B cell (primary cell): Measurements from ENCODE around the gene TMX2. TPM values are rescaled to one million over a fixed set of nuclear protein-coding genes. Genes with fewer than 3 reads are reported as not detected.

Experiments used
- ATAC-seq: fragments of 200-7000 bp; cut with Tn5 transposase; one replicate; pipeline ENCODE4 v1.10.0; 2021; ENCODE audit warnings: low read depth, mild to moderate bottlenecking, moderate number of reproducible peaks, moderate library complexity
- CTCF ChIA-PET: fragments of 350-600 bp; sonication (Branson Sonifier 250); formaldehyde crosslinking; loops from one replicate; lab custom pipeline; 2021; ENCODE audit warnings: antibody characterized with exemption, inconsistent platforms; lab: Charles Lee
- POLR2A ChIA-PET: fragments of 350-600 bp; sonication (Branson Sonifier 250); formaldehyde crosslinking; loops from one replicate; lab custom pipeline; 2021; ENCODE audit warnings: antibody characterized with exemption; lab: Charles Lee
- DNase-seq: peaks from one replicate; pipeline ENCODE4 v3.0.0; 2013
- H2AFZ ChIP-seq: 2 replicates; pipeline ENCODE4 v1.6.1; 2012; ENCODE audit warnings: mild to moderate bottlenecking, low read depth, low read length; ENCODE audit not compliant: insufficient read depth, poor library complexity, severe bottlenecking
- H3K27ac ChIP-seq, 2 donors: 1 replicate in 1 of 2; 2 replicates in 1 of 2; pipeline ENCODE4 v1.5.1; 2012 to 2013; ENCODE audit warnings: low read length in 2 of 2, mild to moderate bottlenecking in 2 of 2, moderate library complexity in 1 of 2
- H3K27me3 ChIP-seq, 4 experiments: fragments of 200-600 bp in 1 of 4; sonication (generic) in 1 of 4; replicated peaks in 1 of 4; 1 replicate in 2 of 4; 2 replicates in 2 of 4; pipeline versions ENCODE4 v1.6.1 to v1.7.0; 2013 to 2016; ENCODE audit warnings: low read length in 3 of 4, mild to moderate bottlenecking in 2 of 4, mixed read lengths in 1 of 4, moderate library complexity in 1 of 4; ENCODE audit not compliant: insufficient read depth in 4 of 4, control insufficient read depth in 3 of 4; ENCODE audit errors: control extremely low read depth in 1 of 4
- H3K36me3 ChIP-seq, 2 experiments: replicated peaks in 1 of 2; 1 replicate in 1 of 2; 2 replicates in 1 of 2; pipeline versions ENCODE4 v1.6.1 to v1.7.1; 2013; ENCODE audit warnings: low read length in 1 of 2; ENCODE audit not compliant: insufficient read depth in 2 of 2, control insufficient read depth in 1 of 2; ENCODE audit errors: control extremely low read depth in 1 of 2, extremely low read depth in 1 of 2
- H3K4me1 ChIP-seq, 2 donors: fragments of 200-600 bp in 1 of 2; sonication (generic) in 1 of 2; 1 replicate in 1 of 2; 2 replicates in 1 of 2; pipeline versions ENCODE4 v1.5.1 to v1.6.1; 2013 to 2017; ENCODE audit warnings: low read length in 2 of 2; ENCODE audit not compliant: control insufficient read depth in 2 of 2, insufficient read depth in 2 of 2
- H3K4me2 ChIP-seq: replicated peaks from 2 replicates; pipeline ENCODE3; 2012; ENCODE audit warnings: mild to moderate bottlenecking, low read depth, low read length; ENCODE audit not compliant: poor library complexity, severe bottlenecking
- H3K4me3 ChIP-seq, 5 experiments: fragments of 200-600 bp in 1 of 5; sonication (generic) in 1 of 5; 1 replicate in 3 of 5; 2 replicates in 2 of 5; pipeline versions ENCODE4 v1.5.1 to v1.7.0; 2011 to 2016; ENCODE audit warnings: low read length in 4 of 5, mild to moderate bottlenecking in 4 of 5, low read depth in 2 of 5, control low read depth in 1 of 5, moderate library complexity in 1 of 5; ENCODE audit not compliant: insufficient read depth in 1 of 5; ENCODE audit errors: control extremely low read depth in 1 of 5, extremely low read depth in 1 of 5
- H3K79me2 ChIP-seq: fragments of 200-600 bp; sonication (generic); one replicate; pipeline ENCODE4 v1.6.0; 2016; ENCODE audit warnings: low read length; ENCODE audit not compliant: control insufficient read depth, insufficient read depth
- H3K9ac ChIP-seq: fragments of 200-600 bp; sonication (generic); 2 replicates; pipeline ENCODE4 v1.6.1; 2017; ENCODE audit warnings: mild to moderate bottlenecking, low read length, moderate library complexity
- H3K9me3 ChIP-seq, 3 donors: one replicate each; pipeline versions ENCODE4 v1.6.1 to v1.7.1; 2013; ENCODE audit warnings: low read length in 2 of 3; ENCODE audit not compliant: control insufficient read depth in 2 of 3, insufficient read depth in 1 of 3; ENCODE audit errors: control extremely low read depth in 1 of 3
- H4K20me1 ChIP-seq: 2 replicates; pipeline ENCODE4 v1.6.0; 2012; ENCODE audit warnings: mild to moderate bottlenecking, low read length; ENCODE audit not compliant: insufficient read depth, control insufficient read depth, poor library complexity, severe bottlenecking
- H3K27ac Mint-ChIP-seq: one replicate; pipeline ENCODE4 v1.8.0; 2021; ENCODE audit warnings: mixed read lengths
- H3K27me3 Mint-ChIP-seq: one replicate; pipeline ENCODE4 v1.8.0; 2021; ENCODE audit warnings: mixed read lengths
- H3K4me1 Mint-ChIP-seq: one replicate; pipeline ENCODE4 v1.8.0; 2021; ENCODE audit warnings: mixed read lengths
- H3K4me3 Mint-ChIP-seq: one replicate; pipeline ENCODE4 v1.8.0; 2021; ENCODE audit warnings: mixed read lengths
- H3K9me3 Mint-ChIP-seq: one replicate; pipeline ENCODE4 v1.8.0; 2022; ENCODE audit warnings: mixed read lengths; ENCODE audit not compliant: insufficient read depth
- EZH2 ChIP-seq: IDR thresholded peaks from 2 replicates; pipeline ENCODE4 v1.6.1; 2012; ENCODE audit warnings: borderline replicate concordance, low read depth, mild to moderate bottlenecking, moderate library complexity, low read length; ENCODE audit not compliant: insufficient read depth, poor library complexity, severe bottlenecking
- WGBS: methylation state at CpG from one replicate; pipeline ENCODE4 v1.1.5; 2013; ENCODE audit warnings: missing lambda C conversion rate; ENCODE audit not compliant: insufficient coverage; 5-methylcytosine and 5-hydroxymethylcytosine counted together
- intact Hi-C: fragments of 100-400 bp; cut with micrococcal nuclease; formaldehyde crosslinking; loops from one replicate; pipeline ENCODE4 v1.10.0; 2022
- polyA plus RNA-seq: library from polyadenylated mRNA; depleted of rRNA; stranded (reverse); fragments of >200 nt; gene quantifications from 2 replicates; pipeline ENCODE4 v1.2.3, GENCODE V29; 2012
- total RNA-seq, 2 donors: library from RNA; stranded (reverse); fragments of 120-200 nt in 1 of 2; gene quantifications; 1 replicate in 1 of 2; 2 replicates in 1 of 2; pipeline versions ENCODE4 v1.2.3 to v1.2.4, GENCODE V29; 2013 to 2022
- TF ChIP-seq, protein P1 (sequence below): fragments of 200-600 bp; IDR thresholded peaks from one replicate; pipeline ENCODE4 v1.8.0; 2022; ENCODE audit warnings: antibody characterized with exemption, mild to moderate bottlenecking

Gene TMX2
- total and polyA plus RNA-seq, 2 donors (not counting 1 experiment from before 2014, with no cell fraction given): 40.3 to 60.2 TPM

DNA sequence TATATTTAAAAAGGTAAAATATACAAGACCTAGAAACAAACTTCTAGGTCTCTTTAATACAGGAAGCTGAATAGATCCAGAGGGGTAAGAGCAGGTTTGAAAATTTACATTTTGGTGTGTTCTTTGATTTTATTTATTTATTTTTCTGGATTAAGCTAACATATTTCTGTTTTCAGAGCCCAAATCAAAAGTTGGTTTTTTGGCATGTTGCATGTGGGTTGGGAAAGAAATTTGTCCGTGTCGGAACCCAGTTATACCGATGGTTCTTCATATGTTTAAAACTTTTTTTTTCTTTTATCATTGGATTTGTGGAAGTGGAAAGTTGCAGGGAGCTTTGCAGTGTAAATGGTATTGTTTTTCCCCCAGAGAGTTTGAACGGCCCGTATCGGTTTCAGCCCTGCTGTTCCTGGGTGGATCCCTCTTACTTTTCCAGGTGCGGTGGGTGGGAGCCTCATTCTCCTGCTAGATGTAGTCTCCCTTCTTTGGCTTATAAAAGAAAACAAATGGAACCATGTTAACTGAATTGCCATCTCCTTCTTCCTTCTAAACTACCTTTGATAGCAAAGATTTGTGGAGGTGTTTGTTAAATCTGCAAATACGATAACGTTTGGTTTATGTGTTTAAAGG, 50.0 kb downstream of the TMX2 start:
- H3K27ac Mint-ChIP-seq: no peak overlapping the region
- peak overlapping the region; percentile 71 for H2AFZ ChIP-seq
- peak overlapping the region; percentile 69 for H3K4me2 ChIP-seq
- H3K27me3 Mint-ChIP-seq: no peaks in the 10 kb centered on the region
- H3K4me1 Mint-ChIP-seq: peaks cover 32% of the 10 kb centered on the region
- H3K4me3 Mint-ChIP-seq: peak overlapping the region; percentile 76
- no peaks in the 10 kb centered on the region for H3K9me3 ChIP-seq
- WGBS: 11% methylated on average over 3 of the region's 9 CpGs
- no peak for ATAC-seq
- H3K79me2 ChIP-seq: peaks cover 53% of the 10 kb centered on the region
- no peak for DNase-seq
- intact Hi-C loops: no loop called here
- ChIA-PET POLR2A (no interaction called here), CTCF (interaction anchor here (0.6 to 6.0 kb wide), 5 partner anchors 11 to 55 kb away, joined by 3 to 68 read pairs (median 5); partner anchors contain the start of genes BTBD18 and SELENOH)
- H3K27ac ChIP-seq: peak overlapping the region in 1 of 2 donors; percentile 77
- no peaks in the 10 kb centered on the region for H3K36me3 ChIP-seq
- no peaks in the 10 kb centered on the region for H3K9me3 Mint-ChIP-seq
- H3K4me3 ChIP-seq: peak overlapping the region; percentile 46 to 68 (median 64)
- H3K4me1 ChIP-seq: peaks cover 15 to 19% of the 10 kb centered on the region in 2 donors
- peak overlapping the region; percentile 67 for H3K9ac ChIP-seq
- no peaks in the 10 kb centered on the region for H4K20me1 ChIP-seq
- TF ChIP-seq EZH2: no peak
- TF ChIP-seq, protein P1, sequence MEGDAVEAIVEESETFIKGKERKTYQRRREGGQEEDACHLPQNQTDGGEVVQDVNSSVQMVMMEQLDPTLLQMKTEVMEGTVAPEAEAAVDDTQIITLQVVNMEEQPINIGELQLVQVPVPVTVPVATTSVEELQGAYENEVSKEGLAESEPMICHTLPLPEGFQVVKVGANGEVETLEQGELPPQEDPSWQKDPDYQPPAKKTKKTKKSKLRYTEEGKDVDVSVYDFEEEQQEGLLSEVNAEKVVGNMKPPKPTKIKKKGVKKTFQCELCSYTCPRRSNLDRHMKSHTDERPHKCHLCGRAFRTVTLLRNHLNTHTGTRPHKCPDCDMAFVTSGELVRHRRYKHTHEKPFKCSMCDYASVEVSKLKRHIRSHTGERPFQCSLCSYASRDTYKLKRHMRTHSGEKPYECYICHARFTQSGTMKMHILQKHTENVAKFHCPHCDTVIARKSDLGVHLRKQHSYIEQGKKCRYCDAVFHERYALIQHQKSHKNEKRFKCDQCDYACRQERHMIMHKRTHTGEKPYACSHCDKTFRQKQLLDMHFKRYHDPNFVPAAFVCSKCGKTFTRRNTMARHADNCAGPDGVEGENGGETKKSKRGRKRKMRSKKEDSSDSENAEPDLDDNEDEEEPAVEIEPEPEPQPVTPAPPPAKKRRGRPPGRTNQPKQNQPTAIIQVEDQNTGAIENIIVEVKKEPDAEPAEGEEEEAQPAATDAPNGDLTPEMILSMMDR: no peak
- H3K27me3 ChIP-seq: no peaks in the 10 kb centered on the region

DNA sequence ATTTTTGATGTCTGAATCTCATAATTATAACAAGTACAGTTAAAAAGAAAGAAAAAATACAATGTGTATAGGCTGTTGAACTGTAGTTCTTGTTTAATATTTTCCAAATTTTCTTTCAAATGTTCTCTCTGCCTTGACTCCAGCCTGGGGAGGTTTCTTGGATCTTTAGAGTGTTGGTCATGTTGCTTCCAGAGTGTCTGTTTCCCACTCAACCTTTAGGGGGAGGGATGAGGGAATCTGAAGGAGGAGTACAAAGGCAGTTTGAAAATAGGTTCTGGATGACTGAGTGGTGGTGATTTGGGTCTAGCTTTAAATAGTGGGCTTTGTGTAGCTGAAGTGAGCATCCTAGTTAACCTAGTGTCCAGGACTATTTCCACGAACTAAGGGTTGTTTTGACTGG, 51.2 kb downstream of the TMX2 start:
- Mint-ChIP-seq H3K27me3 (no peaks in the 10 kb centered on the region), H3K4me1 (peaks cover 33% of the 10 kb centered on the region), H3K4me3 (peak overlapping the region; percentile 74), H3K27ac (no peak overlapping the region), H3K9me3 (no peaks in the 10 kb centered on the region)
- Histone ChIP-seq H3K79me2 (peaks cover 65% of the 10 kb centered on the region), H3K4me2 (peak overlapping the region; percentile 69), H3K36me3 (no peaks in the 10 kb centered on the region), H2AFZ (no peak overlapping the region), H3K27ac (peak overlapping the region in 1 of 2 donors; percentile 36), H3K4me1 (peaks cover 15 to 19% of the 10 kb centered on the region in 2 donors), H3K9me3 (no peaks in the 10 kb centered on the region), H3K4me3 (peak overlapping the region in 3 of 5 experiments; percentile 7 to 64 (median 15)), H3K9ac (peak overlapping the region; percentile 67), H4K20me1 (no peaks in the 10 kb centered on the region), H3K27me3 (no peaks in the 10 kb centered on the region)
- intact Hi-C loops: no loop called here
- no CpG with 5 or more reads among the region's 1 CpG for WGBS
- POLR2A ChIA-PET: no interaction called here
- DNase-seq: no peak
- no peak for TF ChIP-seq EZH2
- TF ChIP-seq, protein P1: no peak
- CTCF ChIA-PET: interaction anchor here (1.4 to 6.0 kb wide), 2 partner anchors 12 to 36 kb away, joined by 6 to 68 read pairs; partner anchors contain the start of gene BTBD18
- ATAC-seq: no peak
